LNCAP (cell line): ENCODE data around the gene GTSE1.

Experiments used
- TF ChIP-seq, protein P1 (sequence below): fragments of 450-650 bp; IDR thresholded peaks from 2 replicates; pipeline ENCODE4 v1.5.1; 2017; ENCODE audit warnings: mild to moderate bottlenecking

The GTSE1 gene

DNA sequence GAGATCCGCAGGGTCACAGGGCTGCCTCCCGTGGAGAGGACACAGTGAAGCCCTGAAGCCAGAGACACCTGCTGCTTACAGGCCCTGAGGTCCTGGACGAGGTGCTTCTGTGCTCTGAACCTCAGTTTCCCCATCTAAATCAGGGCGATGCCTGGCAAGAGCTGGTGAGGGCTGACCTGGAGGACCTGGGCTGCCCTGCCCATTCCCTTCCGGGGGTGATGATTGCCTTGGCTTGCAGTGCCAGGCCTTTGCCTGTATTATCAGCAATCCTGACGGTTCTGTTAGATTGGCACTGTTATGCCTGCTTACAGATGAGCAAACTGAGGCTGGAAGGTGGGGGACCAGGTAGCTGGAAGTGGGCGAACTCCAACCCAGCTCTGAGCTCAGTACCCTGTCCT lies 7.8 kb upstream of the GTSE1 start:
- TF ChIP-seq, protein P1, sequence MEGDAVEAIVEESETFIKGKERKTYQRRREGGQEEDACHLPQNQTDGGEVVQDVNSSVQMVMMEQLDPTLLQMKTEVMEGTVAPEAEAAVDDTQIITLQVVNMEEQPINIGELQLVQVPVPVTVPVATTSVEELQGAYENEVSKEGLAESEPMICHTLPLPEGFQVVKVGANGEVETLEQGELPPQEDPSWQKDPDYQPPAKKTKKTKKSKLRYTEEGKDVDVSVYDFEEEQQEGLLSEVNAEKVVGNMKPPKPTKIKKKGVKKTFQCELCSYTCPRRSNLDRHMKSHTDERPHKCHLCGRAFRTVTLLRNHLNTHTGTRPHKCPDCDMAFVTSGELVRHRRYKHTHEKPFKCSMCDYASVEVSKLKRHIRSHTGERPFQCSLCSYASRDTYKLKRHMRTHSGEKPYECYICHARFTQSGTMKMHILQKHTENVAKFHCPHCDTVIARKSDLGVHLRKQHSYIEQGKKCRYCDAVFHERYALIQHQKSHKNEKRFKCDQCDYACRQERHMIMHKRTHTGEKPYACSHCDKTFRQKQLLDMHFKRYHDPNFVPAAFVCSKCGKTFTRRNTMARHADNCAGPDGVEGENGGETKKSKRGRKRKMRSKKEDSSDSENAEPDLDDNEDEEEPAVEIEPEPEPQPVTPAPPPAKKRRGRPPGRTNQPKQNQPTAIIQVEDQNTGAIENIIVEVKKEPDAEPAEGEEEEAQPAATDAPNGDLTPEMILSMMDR = no peak

DNA sequence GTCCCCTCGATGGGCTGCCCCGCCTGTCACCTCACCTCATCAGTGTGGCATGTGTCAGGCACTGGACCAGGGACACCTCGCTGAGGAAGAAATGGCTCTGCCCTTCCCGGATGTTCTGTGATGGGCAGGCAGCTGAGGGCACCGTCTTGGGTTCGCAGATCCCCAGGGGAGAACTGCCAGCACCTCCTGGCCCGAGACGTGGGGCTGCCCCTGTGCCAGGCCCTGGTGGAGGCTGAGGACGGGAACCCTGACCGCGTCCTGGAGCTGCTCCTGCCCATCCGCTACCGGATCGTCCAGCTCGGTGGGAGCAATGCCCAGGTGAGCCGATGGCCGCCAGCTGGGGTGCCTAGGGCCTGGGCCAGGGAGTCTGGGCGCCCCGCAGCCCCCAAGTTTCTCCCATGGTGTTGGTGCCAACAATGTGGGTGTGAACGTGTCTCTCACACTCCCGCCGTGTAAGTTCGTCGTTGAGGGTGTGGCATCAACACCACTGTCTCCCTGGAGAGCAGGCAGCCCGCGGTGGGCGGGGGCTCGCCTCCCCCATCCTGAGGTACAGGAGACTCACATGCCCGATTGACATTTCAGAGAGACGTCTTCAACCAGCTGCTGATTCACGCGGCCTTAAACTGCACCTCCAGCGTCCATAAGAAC lies 7.3 kb upstream of the GTSE1 start:
- TF ChIP-seq, protein P1 = no peak

- TF ChIP-seq, protein P1 = no peak
Measured at GRCh38 chr22:46290121-46290842, 6.4 kb upstream of the GTSE1 start.

DNA sequence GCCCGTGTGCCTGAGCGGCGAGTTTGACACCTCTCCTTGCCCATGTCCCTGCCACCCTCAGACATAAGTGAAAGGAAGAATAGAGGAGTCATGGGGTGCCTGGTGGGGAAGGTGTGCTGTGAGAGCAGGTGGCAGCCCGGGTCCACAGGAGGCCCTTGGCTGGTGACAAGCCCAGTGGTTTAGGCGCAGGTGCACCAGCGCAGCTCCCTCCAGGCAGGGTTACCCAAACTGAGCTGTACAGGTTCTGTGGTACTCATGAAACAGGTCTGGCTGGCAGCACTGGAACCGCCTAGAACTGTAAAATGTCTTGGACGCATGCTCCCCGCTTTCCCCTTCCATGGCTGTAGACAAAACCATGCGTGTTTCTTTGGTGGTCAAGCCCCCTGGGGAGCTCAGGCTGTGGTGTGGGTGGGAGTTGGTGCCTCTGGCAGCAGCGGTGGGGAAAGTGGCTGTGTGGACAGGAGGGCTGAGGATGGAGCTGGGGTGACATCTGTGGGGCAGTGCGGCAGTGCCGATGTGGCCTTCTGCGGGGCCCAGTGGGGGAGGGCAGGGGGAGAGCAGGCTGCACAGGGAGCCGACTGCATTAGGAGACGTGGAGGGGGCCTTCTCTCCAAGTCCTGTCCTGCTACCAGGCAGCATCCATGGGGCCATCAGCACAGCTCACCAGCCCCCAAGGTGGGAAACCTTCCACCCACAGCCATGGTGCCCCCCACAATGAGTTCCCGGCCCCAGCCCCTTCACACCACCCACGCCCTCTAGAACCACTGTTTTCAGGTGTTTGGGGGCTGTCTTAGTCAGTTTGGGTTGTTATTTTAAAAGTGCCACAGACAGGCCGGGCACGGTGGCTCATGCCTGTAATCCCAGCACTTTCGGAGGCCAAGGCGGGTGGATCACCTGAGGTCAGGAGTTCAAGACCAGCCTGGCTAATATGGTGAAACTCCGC lies 5.6 kb upstream of the GTSE1 start:
- TF ChIP-seq, protein P1 = no peak

- TF ChIP-seq, protein P1 = no peak
Measured at GRCh38 chr22:46292173-46292572, 4.5 kb upstream of the GTSE1 start.

GRCh38 chr22:46292732-46293131 lies 3.9 kb upstream of the GTSE1 start:
- TF ChIP-seq, protein P1 = no peak

- TF ChIP-seq, protein P1 = no peak
Measured at GRCh38 chr22:46293577-46294260, 3.0 kb upstream of the GTSE1 start.
